Vagina (tissue), 2 donors: ENCODE results near the gene CPA2.

Experiments
- POLR2A ChIP-seq, 2 donors: fragments of 450-650 bp; IDR thresholded peaks; one replicate each; pipeline ENCODE4 v1.6.1; 2017; ENCODE audit warnings: antibody characterized with exemption in 2 of 2, mild to moderate bottlenecking in 2 of 2, moderate library complexity in 2 of 2
- POLR2AphosphoS5 ChIP-seq, 2 donors: sonication (generic); formaldehyde crosslinking; IDR thresholded peaks; one replicate each; pipeline ENCODE4 v1.9.0; 2017; ENCODE audit warnings: antibody characterized with exemption in 2 of 2, mild to moderate bottlenecking in 2 of 2, low read depth in 1 of 2; ENCODE audit not compliant: insufficient read depth in 1 of 2
- TF ChIP-seq, protein P1 (sequence below), 3 experiments: fragments of 450-650 bp in 2 of 3; fragments of 200-600 bp in 1 of 3; sonication (generic) in 1 of 3; IDR thresholded peaks; one replicate each; pipeline ENCODE4 v1.5.1; 2017 to 2019; ENCODE audit warnings: antibody characterized with exemption in 3 of 3, mild to moderate bottlenecking in 2 of 3, moderate library complexity in 2 of 3

DNA sequence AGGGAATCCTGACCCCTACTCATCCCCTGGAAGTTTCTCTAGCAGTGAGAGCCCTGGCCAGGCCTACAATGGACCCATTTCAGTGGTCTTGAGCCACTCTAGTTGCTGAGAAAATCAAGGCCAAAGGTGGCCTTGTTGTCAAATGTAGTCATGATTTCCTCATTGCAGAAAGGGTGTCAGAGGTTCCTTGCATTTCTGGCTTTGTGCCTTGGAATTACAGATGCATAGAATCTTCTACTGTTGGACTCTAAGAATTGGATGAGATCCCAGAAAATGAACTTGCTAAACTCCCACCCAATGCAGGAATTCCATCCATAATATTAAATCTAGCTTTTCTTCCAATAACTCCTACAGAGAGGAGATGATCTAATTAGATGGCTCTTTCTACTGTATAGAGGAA lies 12.2 kb downstream of the CPA2 start:
- TF ChIP-seq, protein P1, sequence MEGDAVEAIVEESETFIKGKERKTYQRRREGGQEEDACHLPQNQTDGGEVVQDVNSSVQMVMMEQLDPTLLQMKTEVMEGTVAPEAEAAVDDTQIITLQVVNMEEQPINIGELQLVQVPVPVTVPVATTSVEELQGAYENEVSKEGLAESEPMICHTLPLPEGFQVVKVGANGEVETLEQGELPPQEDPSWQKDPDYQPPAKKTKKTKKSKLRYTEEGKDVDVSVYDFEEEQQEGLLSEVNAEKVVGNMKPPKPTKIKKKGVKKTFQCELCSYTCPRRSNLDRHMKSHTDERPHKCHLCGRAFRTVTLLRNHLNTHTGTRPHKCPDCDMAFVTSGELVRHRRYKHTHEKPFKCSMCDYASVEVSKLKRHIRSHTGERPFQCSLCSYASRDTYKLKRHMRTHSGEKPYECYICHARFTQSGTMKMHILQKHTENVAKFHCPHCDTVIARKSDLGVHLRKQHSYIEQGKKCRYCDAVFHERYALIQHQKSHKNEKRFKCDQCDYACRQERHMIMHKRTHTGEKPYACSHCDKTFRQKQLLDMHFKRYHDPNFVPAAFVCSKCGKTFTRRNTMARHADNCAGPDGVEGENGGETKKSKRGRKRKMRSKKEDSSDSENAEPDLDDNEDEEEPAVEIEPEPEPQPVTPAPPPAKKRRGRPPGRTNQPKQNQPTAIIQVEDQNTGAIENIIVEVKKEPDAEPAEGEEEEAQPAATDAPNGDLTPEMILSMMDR (IDR thresholded peaks at IDR 0.05), result no peak
- TF ChIP-seq POLR2A (IDR thresholded peaks at IDR 0.05) (no peak), POLR2AphosphoS5 (IDR thresholded peaks at IDR 0.05; ENCODE audit: insufficient read depth in 1 of 2, low read depth in 1 of 2) (no peak)
